Ishikawa (cell line): ENCODE data around the gene FRAS1.

ENCODE experiments used
- CEBPB ChIP-seq: IDR thresholded peaks from 2 replicates; pipeline ENCODE4 v1.6.1; 2012
- FOXM1 ChIP-seq: IDR thresholded peaks from 2 replicates; pipeline ENCODE4 v1.6.1; 2012; ENCODE audit warnings: low read depth, borderline replicate concordance
- MAX ChIP-seq: IDR thresholded peaks from 2 replicates; pipeline ENCODE4 v1.6.1; 2012
- NFIC ChIP-seq: IDR thresholded peaks from 2 replicates; pipeline ENCODE4 v1.6.1; 2012
- RAD21 ChIP-seq: IDR thresholded peaks from 2 replicates; pipeline ENCODE4 v1.6.1; 2012; ENCODE audit warnings: low read depth
- TAF1 ChIP-seq: IDR thresholded peaks from 2 replicates; pipeline ENCODE4 v1.6.1; 2012; ENCODE audit warnings: low read depth, mild to moderate bottlenecking
- TCF12 ChIP-seq: IDR thresholded peaks from 2 replicates; pipeline ENCODE4 v1.6.1; 2012; ENCODE audit warnings: low read depth
- TEAD4 ChIP-seq: IDR thresholded peaks from 2 replicates; pipeline ENCODE4 v1.6.1; 2012
- USF1 ChIP-seq: IDR thresholded peaks from 2 replicates; pipeline ENCODE4 v1.6.1; 2012
- YY1 ChIP-seq: IDR thresholded peaks from 2 replicates; pipeline ENCODE4 v1.6.1; 2012; ENCODE audit warnings: low read depth
- ZBTB7A ChIP-seq: IDR thresholded peaks from 2 replicates; pipeline ENCODE4 v1.6.1; 2012; ENCODE audit warnings: low read depth

GRCh38 chr4:78361621-78362120 lies 304.5 kb downstream of the FRAS1 start:
- TF ChIP-seq YY1 (no peak), USF1 (no peak), CEBPB (no peak), RAD21 (no peak), TAF1 (no peak), FOXM1 (no peak), MAX (no peak), TEAD4 (no peak), TCF12 (no peak), ZBTB7A (no peak), NFIC (no peak)
